Adrenal gland (tissue), 12 donors: Measurements from ENCODE around the gene FRY. TPM values are rescaled to one million over a fixed set of nuclear protein-coding genes. Genes with fewer than 3 reads are reported as not detected.
"Not testable (repeated sequence)": the region's sequence is repeated elsewhere in the genome, so short reads cannot be mapped to it uniquely, and the experiment has no call there.

Source experiments
- DNase-seq, 7 donors: peaks; one replicate each; pipeline ENCODE4 v3.0.0-alpha.2; 2019 to 2020
- H3K27ac ChIP-seq, 5 donors: fragments of 200-600 bp; sonication (generic) in 4 of 5; 1 replicate in 3 of 5; 2 replicates in 2 of 5; pipeline versions ENCODE4 v1.5.1 to v1.8.0; 2016 to 2020; ENCODE audit warnings: mild to moderate bottlenecking in 1 of 5
- H3K27me3 ChIP-seq: fragments of 200-600 bp; 2 replicates; pipeline ENCODE4 v1.8.0; 2021
- H3K36me3 ChIP-seq, 2 donors: fragments of 200-600 bp; replicated peaks in 1 of 2; 1 replicate in 1 of 2; 2 replicates in 1 of 2; pipeline versions ENCODE4 v1.5.1 to v1.8.0; 2018 to 2022
- H3K4me1 ChIP-seq, 2 donors: fragments of 200-600 bp; replicated peaks in 1 of 2; 1 replicate in 1 of 2; 2 replicates in 1 of 2; pipeline versions ENCODE4 v1.5.1 to v1.8.0; 2018 to 2021
- H3K4me3 ChIP-seq, 4 donors: fragments of 200-600 bp; sonication (generic) in 3 of 4; one replicate each; pipeline ENCODE4 v1.5.1; 2016 to 2018
- H3K9me3 ChIP-seq, 3 donors: fragments of 200-600 bp; sonication (generic) in 1 of 3; replicated peaks in 1 of 3; 1 replicate in 2 of 3; 2 replicates in 1 of 3; pipeline versions ENCODE4 v1.5.1 to v1.8.0; 2016 to 2021
- POLR2A ChIP-seq, 2 donors: fragments of 450-650 bp; IDR thresholded peaks; one replicate each; pipeline ENCODE4 v1.6.1; 2017; ENCODE audit warnings: antibody characterized with exemption in 2 of 2, mild to moderate bottlenecking in 2 of 2, moderate library complexity in 1 of 2
- WGBS, 4 donors: extraction: QIAGEN DNeasy Blood & Tissue Kit in 2 of 4; methylation state at CpG; one replicate each; pipeline versions ENCODE4 v1.1.5 to v1.1.7; 2013 to 2017; 5-methylcytosine and 5-hydroxymethylcytosine counted together
- intact Hi-C, 2 donors: fragments of 100-400 bp; cut with DNase I; formaldehyde crosslinking; loops; one replicate each; pipeline versions ENCODE4 v1.14.1 to v1.15.0; 2022 to 2023
- polyA plus RNA-seq, 3 donors: library from polyadenylated mRNA; stranded (reverse); fragments of 200-250 nt in 2 of 3; fragments of 350-450 nt in 1 of 3; fragmentation: Illumina TruSeq in 1 of 3; extraction: RNeasy Lipid Tissue Mini Kit (QIAGEN cat#74804) in 1 of 3; gene quantifications; one replicate each; pipeline ENCODE4 v1.2.3, GENCODE V29; 2013 to 2014
- total RNA-seq, 9 donors: library from RNA; depleted of rRNA in 4 of 9; stranded (reverse); fragments of >200 nt in 4 of 9; fragments of 120-200 nt in 1 of 9; fragmentation: NEBNext Ultra II Directional in 1 of 9; extraction: Animal tissue kit (Norgen Biotek cat#: 25700) in 1 of 9; gene quantifications; one replicate each; pipeline versions ENCODE4 v1.1.0 to v1.2.4, GENCODE V29; 2013 to 2023
- TF ChIP-seq, protein P1 (sequence below), 6 experiments: fragments of 450-650 bp in 4 of 6; fragments of 200-600 bp in 2 of 6; sonication (generic) in 1 of 6; IDR thresholded peaks; 1 replicate in 5 of 6; 2 replicates in 1 of 6; pipeline versions ENCODE4 v1.5.1 to v1.8.0; 2016 to 2021; ENCODE audit warnings: antibody characterized with exemption in 6 of 6, mild to moderate bottlenecking in 2 of 6, moderate library complexity in 1 of 6
- donor health status: healthy with polysubstance abuse.
- donor health status: Bipolar disorder and iron deficiency.
- donor health status: DM: yes; HTN: yes; CAD: no.
- donor health status: DM: no; HTN: no; CAD: no.
- donor health status: DM: no; HTN: no; CAD: no.
- donor health status: DM: yes; HTN: yes; CAD: no.

The FRY gene
- total and polyA plus RNA-seq, 12 donors, result 1.5 to 17.2 (median 7.3) TPM

DNA sequence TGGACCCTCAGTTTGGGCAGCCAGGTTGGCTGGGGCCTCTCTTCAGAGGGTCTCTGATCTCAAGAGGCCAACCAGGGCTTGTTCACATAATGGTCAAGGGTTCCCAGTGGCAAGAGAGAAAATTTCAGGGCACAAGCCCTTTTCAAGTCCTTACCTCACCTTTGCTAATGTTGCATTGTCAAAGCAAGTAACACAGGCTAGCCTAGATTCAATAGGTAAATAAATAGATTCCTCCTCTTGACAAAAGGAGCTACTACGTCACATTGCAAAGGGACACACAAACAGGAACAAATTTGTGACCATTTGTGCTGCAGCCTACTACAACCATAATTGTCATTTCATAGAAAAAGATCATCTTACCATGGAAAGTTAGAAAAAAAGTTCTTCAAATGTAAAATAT, 33.9 kb upstream of the FRY start:
- no peak for DNase-seq
- no peak overlapping the region for H3K27ac ChIP-seq
- H3K9me3 ChIP-seq, result no peaks in the 10 kb centered on the region
- no peaks in the 10 kb centered on the region for H3K27me3 ChIP-seq
- no peaks in the 10 kb centered on the region for H3K4me1 ChIP-seq
- TF ChIP-seq, protein P1, sequence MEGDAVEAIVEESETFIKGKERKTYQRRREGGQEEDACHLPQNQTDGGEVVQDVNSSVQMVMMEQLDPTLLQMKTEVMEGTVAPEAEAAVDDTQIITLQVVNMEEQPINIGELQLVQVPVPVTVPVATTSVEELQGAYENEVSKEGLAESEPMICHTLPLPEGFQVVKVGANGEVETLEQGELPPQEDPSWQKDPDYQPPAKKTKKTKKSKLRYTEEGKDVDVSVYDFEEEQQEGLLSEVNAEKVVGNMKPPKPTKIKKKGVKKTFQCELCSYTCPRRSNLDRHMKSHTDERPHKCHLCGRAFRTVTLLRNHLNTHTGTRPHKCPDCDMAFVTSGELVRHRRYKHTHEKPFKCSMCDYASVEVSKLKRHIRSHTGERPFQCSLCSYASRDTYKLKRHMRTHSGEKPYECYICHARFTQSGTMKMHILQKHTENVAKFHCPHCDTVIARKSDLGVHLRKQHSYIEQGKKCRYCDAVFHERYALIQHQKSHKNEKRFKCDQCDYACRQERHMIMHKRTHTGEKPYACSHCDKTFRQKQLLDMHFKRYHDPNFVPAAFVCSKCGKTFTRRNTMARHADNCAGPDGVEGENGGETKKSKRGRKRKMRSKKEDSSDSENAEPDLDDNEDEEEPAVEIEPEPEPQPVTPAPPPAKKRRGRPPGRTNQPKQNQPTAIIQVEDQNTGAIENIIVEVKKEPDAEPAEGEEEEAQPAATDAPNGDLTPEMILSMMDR (IDR thresholded peaks at IDR 0.05), result no peak
- TF ChIP-seq POLR2A (IDR thresholded peaks at IDR 0.05), result no peak
- no peaks in the 10 kb centered on the region for H3K36me3 ChIP-seq
- no peak overlapping the region for H3K4me3 ChIP-seq
- intact Hi-C loops, result no loop called here
- 88 to 96% (median 94%) methylated on average over 1 of the region's 1 CpG for WGBS, 4 donors

DNA sequence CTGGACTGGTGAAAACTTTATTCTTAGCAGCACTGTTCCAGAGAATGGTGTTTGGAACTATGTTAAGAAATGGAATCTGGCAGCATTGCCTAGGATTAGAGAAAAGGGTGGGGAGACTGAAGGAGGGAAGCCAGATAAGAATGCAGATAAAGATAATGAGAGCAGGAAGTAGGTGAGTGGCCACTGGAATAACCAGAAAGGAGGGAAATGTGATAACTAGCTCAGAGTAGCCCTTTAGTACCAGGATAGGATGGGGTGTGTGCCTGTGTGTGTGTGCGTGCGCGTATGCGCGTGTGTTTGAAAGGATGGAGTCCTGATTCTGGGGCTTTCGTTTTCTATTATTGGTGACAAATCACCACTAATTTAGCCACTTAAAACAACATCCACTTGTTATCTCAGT, 33.4 kb upstream of the FRY start:
- intact Hi-C loops, result no loop called here
- Histone ChIP-seq H3K27me3 (no peaks in the 10 kb centered on the region), H3K4me3 (no peak overlapping the region), H3K27ac (no peak overlapping the region), H3K36me3 (no peaks in the 10 kb centered on the region), H3K9me3 (no peaks in the 10 kb centered on the region), H3K4me1 (no peaks in the 10 kb centered on the region)
- DNase-seq, result no peak
- TF ChIP-seq, protein P1 (IDR thresholded peaks at IDR 0.05), result no peak
- no peak for TF ChIP-seq POLR2A (IDR thresholded peaks at IDR 0.05)
- 85 to 92% (median 90%) methylated on average over 6 of the region's 6 CpGs for WGBS, 4 donors

DNA sequence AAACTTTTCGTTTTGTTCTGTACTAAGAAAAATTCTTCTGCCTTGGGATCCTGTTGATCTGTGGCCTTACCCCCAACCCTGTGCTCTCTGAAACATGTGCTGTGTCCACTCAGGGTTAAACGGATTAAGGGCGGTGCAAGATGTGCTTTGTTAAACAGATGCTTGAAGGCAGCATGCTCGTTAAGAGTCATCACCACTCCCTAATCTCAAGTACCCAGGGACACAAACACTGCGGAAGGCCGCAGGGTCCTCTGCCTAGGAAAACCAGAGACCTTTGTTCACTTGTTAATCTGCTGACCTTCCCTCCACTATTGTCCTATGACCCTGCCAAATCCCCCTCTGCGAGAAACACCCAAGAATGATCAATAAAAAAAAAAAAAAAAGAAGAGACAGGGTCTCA, 30.8 kb upstream of the FRY start:
- H3K4me1 ChIP-seq, DNase-seq, H3K27ac ChIP-seq, H3K9me3 ChIP-seq, H3K27me3 ChIP-seq, intact Hi-C loops, H3K36me3 ChIP-seq, H3K4me3 ChIP-seq: not testable (repeated sequence)
- WGBS, 4 donors, result 57 to 77% (median 70%) methylated on average over 1 to 3 of the region's 7 CpGs

DNA sequence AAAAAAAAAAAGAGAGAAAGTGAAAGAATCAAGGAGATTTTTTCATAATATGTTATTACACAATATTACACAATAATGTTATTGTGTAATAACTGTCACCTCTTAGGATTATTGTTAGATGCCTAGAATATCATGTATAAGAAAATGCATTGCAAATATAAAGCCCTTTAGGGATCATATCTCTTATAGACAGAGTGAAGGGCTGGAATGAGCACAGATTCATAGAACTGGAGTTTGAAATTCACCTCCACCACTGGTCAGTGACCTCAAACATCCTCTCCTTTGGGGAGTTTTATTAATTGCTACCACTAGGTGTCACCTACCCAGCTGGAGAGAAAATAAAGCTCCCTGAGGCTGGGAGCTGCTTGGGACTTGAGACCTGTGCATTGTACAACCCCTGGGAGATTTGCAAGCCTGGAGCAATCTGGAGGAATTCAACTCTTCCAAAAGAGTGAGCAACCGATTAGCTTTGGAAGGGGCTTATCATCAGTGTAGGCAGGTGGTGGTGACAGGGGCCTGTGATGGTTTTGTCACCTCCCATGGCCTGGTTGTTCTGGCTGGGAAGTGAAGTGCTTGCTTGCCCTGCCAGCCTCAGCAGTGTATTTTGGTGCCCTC, 30.3 kb upstream of the FRY start:
- Histone ChIP-seq H3K27ac (no peak overlapping the region), H3K9me3 (no peaks in the 10 kb centered on the region), H3K4me1 (no peaks in the 10 kb centered on the region), H3K27me3 (no peaks in the 10 kb centered on the region), H3K4me3 (no peak overlapping the region), H3K36me3 (no peaks in the 10 kb centered on the region)
- DNase-seq, result peak in 2 of 7 donors; percentile 17 to 24
- intact Hi-C loops, result no loop called here
- 56 to 100% (median 66%) methylated on average over 1 of the region's 1 CpG for WGBS, 4 donors
- TF ChIP-seq, protein P1 (IDR thresholded peaks at IDR 0.05), result peak; percentile 46 to 56 (median 51)
- no peak for TF ChIP-seq POLR2A (IDR thresholded peaks at IDR 0.05)

DNA sequence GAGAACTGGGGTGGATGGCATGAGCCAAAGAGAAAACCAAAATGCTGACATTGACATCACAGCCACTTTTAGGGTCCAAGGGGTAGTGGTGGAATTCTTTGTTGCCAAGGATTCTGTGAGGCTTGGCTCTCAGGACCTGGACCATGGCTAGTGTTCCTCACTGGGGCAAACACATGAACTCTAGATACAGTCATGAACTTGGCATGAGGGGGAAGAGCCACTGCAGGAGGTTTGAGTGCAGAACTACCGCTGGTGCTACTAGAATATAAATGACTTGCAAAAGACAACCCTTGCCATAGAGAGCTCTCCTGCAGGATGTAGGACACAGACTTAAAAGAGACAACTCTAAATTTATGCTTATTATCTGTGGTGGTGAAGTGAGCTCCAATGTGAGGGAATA, 29.8 kb upstream of the FRY start:
- TF ChIP-seq, protein P1 (IDR thresholded peaks at IDR 0.05), result no peak
- TF ChIP-seq POLR2A (IDR thresholded peaks at IDR 0.05), result no peak
- Histone ChIP-seq H3K27me3 (no peaks in the 10 kb centered on the region), H3K9me3 (no peaks in the 10 kb centered on the region), H3K4me3 (no peak overlapping the region), H3K36me3 (no peaks in the 10 kb centered on the region), H3K4me1 (no peaks in the 10 kb centered on the region), H3K27ac (no peak overlapping the region)
- intact Hi-C loops, result no loop called here
- no peak for DNase-seq
- 88 to 100% (median 95%) methylated on average over 1 of the region's 1 CpG for WGBS, 4 donors
